Measurements from ENCODE around the gene LILRA6. TPM values are rescaled to one million over a fixed set of nuclear protein-coding genes. Genes with fewer than 3 reads are reported as not detected.
"Not testable (repeated sequence)": the region's sequence is repeated elsewhere in the genome, so short reads cannot be mapped to it uniquely, and the experiment has no call there.

The LILRA6 gene
- total RNA-seq, 1 experiment from 2014 or later: 0.08 TPM

DNA sequence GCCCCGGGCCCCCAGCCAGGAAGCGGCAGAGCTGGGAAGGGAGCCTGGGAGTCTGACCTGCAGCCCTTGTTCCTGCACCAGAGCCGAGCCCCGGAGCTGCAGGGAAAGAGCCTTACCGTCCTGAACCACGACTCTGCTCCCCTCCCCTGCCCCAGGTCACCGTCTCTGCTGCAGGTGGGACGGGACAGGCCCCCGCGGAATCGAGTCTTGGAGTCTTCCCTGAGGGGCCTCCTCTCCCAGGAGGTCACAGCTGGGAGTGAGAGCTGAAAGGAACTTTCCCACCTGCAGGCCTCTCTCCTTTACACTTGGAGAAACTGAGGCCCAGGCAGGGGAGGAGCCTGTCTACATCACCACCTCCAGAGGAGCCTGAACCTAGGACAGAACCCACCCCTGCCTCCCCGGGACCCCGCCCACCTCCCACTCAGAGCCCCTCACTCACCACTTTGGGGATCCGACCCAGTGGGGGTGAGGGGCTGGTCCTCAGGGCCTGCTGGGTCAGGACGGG lies 34.6 kb upstream of the LILRA6 start:
- CTCF ChIA-PET; intact Hi-C loops (cut with micrococcal nuclease; ENCODE audit: unreplicated experiment); H3K36me3 ChIP-seq (ENCODE audit: control insufficient read depth, insufficient read depth, low read length); H3K27ac ChIP-seq (ENCODE audit: low read length); ATAC-seq; POLR2A ChIA-PET; H3K9me3 ChIP-seq (ENCODE audit: control insufficient read depth, insufficient read depth, low read depth, low read length); H3K4me3 ChIP-seq (ENCODE audit: low read depth in 2 of 2, low read length in 2 of 2); DNase-seq (ENCODE audit: low read depth, low spot score); H3K4me1 ChIP-seq (ENCODE audit: control insufficient read depth, insufficient read depth, low read length); in situ Hi-C loops (cut with HindIII; ENCODE audit: low pct_unique_long_range_greater_than_20kb, low sequenced_read_pairs); BruUV-seq (replicated peaks): not testable (repeated sequence)
- peaks cover 13% of the 10 kb centered on the region for H3K27me3 ChIP-seq (ENCODE audit: control insufficient read depth, insufficient read depth, low read length)

DNA sequence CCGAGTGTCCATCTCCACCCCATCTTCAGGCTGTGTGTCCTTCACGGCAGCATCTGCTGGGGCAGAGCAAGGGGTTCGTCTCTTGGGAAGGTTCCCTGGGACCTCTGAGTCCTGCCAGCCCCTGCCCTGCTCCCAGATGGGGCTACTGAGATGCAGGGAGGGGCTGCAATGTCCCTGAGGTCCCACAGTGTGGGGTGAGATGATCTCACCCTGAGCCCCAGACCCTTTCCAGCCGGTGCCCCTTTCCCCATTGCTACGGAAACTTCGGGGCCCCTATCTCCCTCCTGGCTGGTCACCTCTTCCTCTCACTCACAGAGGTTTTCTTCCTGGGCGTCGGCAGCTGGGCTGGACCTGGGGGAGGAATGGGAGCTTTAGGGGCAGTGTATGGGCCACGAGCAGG lies 33.4 kb upstream of the LILRA6 start:
- ATAC-seq (0 out of 2 replicates have a peak, but pooled peaks have one; percentile 11), DNase-seq (ENCODE audit: low read depth, low spot score) (no peak)
- TF ChIP-seq, protein P1, sequence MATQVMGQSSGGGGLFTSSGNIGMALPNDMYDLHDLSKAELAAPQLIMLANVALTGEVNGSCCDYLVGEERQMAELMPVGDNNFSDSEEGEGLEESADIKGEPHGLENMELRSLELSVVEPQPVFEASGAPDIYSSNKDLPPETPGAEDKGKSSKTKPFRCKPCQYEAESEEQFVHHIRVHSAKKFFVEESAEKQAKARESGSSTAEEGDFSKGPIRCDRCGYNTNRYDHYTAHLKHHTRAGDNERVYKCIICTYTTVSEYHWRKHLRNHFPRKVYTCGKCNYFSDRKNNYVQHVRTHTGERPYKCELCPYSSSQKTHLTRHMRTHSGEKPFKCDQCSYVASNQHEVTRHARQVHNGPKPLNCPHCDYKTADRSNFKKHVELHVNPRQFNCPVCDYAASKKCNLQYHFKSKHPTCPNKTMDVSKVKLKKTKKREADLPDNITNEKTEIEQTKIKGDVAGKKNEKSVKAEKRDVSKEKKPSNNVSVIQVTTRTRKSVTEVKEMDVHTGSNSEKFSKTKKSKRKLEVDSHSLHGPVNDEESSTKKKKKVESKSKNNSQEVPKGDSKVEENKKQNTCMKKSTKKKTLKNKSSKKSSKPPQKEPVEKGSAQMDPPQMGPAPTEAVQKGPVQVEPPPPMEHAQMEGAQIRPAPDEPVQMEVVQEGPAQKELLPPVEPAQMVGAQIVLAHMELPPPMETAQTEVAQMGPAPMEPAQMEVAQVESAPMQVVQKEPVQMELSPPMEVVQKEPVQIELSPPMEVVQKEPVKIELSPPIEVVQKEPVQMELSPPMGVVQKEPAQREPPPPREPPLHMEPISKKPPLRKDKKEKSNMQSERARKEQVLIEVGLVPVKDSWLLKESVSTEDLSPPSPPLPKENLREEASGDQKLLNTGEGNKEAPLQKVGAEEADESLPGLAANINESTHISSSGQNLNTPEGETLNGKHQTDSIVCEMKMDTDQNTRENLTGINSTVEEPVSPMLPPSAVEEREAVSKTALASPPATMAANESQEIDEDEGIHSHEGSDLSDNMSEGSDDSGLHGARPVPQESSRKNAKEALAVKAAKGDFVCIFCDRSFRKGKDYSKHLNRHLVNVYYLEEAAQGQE (IDR thresholded peaks at IDR 0.05; ENCODE audit: insufficient read depth in 1 of 2, low read depth in 2 of 2, low read length in 1 of 2): no peak
- TF ChIP-seq TCF7L2 (IDR thresholded peaks at IDR 0.05; ENCODE audit: low read depth, low read length) (no peak), POLR2AphosphoS5 (IDR thresholded peaks at IDR 0.05; ENCODE audit: low read depth, low read length) (no peak), SIN3A (IDR thresholded peaks at IDR 0.05; ENCODE audit: borderline replicate concordance, insufficient read depth, low read depth, low read length) (no peak)
- TF ChIP-seq, protein P2, sequence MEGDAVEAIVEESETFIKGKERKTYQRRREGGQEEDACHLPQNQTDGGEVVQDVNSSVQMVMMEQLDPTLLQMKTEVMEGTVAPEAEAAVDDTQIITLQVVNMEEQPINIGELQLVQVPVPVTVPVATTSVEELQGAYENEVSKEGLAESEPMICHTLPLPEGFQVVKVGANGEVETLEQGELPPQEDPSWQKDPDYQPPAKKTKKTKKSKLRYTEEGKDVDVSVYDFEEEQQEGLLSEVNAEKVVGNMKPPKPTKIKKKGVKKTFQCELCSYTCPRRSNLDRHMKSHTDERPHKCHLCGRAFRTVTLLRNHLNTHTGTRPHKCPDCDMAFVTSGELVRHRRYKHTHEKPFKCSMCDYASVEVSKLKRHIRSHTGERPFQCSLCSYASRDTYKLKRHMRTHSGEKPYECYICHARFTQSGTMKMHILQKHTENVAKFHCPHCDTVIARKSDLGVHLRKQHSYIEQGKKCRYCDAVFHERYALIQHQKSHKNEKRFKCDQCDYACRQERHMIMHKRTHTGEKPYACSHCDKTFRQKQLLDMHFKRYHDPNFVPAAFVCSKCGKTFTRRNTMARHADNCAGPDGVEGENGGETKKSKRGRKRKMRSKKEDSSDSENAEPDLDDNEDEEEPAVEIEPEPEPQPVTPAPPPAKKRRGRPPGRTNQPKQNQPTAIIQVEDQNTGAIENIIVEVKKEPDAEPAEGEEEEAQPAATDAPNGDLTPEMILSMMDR (IDR thresholded peaks at IDR 0.05): no peak
- Histone ChIP-seq H3K4me1 (ENCODE audit: control insufficient read depth, insufficient read depth, low read length) (no peaks in the 10 kb centered on the region), H3K9me3 (ENCODE audit: control insufficient read depth, insufficient read depth, low read depth, low read length) (no peaks in the 10 kb centered on the region), H3K27me3 (ENCODE audit: control insufficient read depth, insufficient read depth, low read length) (peaks cover 9% of the 10 kb centered on the region), H3K27ac (ENCODE audit: low read length) (no peak overlapping the region), H3K4me3 (ENCODE audit: low read depth in 2 of 2, low read length in 2 of 2) (no peak overlapping the region), H3K36me3 (ENCODE audit: control insufficient read depth, insufficient read depth, low read length) (no peaks in the 10 kb centered on the region)
- ChIA-PET CTCF (no interaction called here), POLR2A (no interaction called here)
- no TSS peak for BruUV-seq (replicated peaks)
- intact Hi-C loops (cut with micrococcal nuclease; ENCODE audit: unreplicated experiment) (no loop called here), in situ Hi-C loops (cut with HindIII; ENCODE audit: low pct_unique_long_range_greater_than_20kb, low sequenced_read_pairs) (no loop called here)

DNA sequence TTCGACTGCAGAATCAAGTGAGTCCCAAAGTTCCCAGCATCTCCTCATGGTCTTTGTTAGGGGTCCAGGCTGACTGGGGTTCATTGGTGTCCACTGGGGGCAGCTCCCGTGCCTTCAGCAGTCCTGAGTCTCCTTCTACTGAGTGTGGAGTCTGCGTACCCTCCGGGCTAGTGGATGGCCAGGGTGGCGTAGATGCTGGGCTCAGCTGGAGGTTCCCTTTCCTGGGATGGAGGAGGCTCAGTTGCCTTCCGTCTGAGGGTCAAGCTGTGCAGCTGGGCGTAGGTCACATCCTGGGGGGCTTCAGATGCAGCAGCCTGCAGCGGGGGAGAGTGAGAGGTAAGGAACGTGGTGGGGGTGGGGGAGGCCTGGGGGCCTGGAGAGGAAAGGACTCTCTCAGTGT lies 31.9 kb upstream of the LILRA6 start:
- peaks cover 21% of the 10 kb centered on the region for H3K27me3 ChIP-seq (ENCODE audit: control insufficient read depth, insufficient read depth, low read length)
- POLR2A ChIA-PET: interaction anchor here (0.6 kb wide), 1 partner anchor 156 kb away, joined by 3 read pairs; no protein-coding TSS in a partner anchor
- CTCF ChIA-PET; H3K36me3 ChIP-seq (ENCODE audit: control insufficient read depth, insufficient read depth, low read length); intact Hi-C loops (cut with micrococcal nuclease; ENCODE audit: unreplicated experiment); H3K27ac ChIP-seq (ENCODE audit: low read length); DNase-seq (ENCODE audit: low read depth, low spot score); BruUV-seq (replicated peaks); H3K4me1 ChIP-seq (ENCODE audit: control insufficient read depth, insufficient read depth, low read length); H3K9me3 ChIP-seq (ENCODE audit: control insufficient read depth, insufficient read depth, low read depth, low read length); in situ Hi-C loops (cut with HindIII; ENCODE audit: low pct_unique_long_range_greater_than_20kb, low sequenced_read_pairs); ATAC-seq; H3K4me3 ChIP-seq (ENCODE audit: low read depth in 2 of 2, low read length in 2 of 2): not testable (repeated sequence)
